CD4-positive, alpha-beta T cell treated with Interleukin-21 for 1 hour (primary cell): ENCODE results near the gene ABCC1.
"Not testable (repeated sequence)": the region's sequence is repeated elsewhere in the genome, so short reads cannot be mapped to it uniquely, and the experiment has no call there.

Experiments used
- DNase-seq: peaks from one replicate; pipeline ENCODE4 v3.0.0-alpha.2; 2020

The ABCC1 gene

DNA sequence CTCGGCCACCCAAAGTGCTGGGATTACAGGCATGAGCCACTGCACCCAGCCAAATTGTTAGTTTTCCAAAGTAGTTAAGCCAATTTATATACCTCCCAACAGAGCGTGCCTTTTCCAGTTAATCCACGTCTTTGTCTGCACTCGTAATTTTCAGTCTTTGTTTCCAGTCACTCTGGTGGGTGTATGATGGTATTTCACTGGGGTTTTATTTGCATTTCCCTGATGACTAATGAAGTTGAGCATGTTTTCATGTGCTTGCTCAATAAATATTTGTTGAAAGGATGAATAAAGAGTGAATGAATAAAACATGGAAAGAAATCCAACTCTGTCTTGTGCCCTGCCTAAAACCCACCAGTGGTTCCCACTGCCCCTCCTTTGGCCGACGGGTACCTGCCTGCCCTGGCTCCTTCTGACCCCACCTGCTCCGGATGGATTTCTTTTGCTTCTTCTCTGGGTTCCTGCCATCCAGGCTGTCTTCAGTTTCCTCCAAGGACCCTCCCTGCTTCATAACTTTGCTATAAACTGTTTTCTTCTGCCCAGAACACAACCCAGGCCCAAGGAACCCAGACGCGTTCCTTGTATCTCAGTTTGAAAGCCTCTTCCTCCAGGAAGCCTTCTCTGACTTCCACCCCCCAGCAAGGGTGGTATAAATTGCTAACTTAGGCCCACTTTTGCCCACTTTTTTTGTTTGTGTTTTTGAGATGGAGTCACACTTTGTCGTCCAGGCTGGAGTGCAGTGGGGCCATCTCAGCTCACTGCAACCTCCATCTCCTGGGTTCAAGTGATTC is 3.0 kb upstream of the ABCC1 start:
- DNase-seq: no peak

DNA sequence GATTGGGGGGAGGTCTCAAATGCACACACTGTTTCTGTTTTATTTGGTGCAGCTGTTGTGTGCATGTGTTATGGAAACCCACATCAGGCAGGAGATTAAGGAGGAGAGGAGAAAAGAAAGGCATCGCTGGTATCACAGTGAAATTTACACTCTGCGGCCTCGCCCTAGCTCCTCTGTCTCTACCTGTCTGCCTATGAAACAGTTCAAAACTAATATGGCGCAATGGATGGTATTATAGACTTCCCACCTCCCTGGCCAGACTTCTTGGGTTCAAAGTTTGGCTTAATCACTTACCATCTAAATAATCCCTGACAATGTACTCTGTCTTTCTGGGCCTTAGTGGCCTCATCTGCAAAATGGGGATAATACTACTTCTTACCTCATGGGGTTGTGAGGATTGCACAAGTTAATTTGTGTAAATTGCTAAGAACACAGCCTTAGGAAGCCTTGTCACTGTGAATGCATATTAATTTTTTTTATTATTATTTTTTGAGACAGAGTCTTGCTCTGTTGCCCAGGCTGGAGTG is 1.4 kb upstream of the ABCC1 start:
- no peak for DNase-seq

DNA sequence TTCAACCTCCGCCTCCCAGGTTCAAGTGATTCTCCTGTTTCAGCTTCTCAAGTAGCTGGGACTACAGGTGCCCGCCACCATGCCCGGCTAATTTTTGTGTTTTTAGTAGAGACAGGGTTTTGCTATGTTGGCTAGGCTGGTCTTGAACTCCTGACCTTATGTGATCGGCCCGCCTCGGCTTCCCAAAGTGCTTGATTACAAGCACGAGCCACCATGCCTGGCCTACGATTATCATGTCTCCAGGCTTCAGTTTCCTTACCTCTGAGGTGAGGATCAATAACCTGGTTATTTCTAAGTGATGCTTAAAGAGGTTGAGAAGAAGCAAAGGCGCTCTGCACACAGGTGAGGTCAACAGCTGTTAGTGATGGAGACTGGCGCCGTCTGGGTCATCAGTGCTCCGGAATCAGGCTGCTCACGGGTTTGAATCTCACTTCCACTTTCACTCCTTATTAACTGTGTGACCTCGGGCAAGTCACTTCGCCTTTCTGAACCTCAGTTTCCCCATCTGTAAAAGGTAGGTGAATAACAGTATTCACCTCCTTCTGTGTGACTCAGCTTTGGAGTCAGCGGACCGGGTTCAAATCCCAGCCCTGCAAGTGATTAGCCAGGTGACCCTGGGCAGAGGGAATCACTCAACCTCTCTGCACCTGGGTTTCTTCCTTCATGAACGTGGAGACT is 745 bp upstream of the ABCC1 start:
- DNase-seq: no peak

DNA sequence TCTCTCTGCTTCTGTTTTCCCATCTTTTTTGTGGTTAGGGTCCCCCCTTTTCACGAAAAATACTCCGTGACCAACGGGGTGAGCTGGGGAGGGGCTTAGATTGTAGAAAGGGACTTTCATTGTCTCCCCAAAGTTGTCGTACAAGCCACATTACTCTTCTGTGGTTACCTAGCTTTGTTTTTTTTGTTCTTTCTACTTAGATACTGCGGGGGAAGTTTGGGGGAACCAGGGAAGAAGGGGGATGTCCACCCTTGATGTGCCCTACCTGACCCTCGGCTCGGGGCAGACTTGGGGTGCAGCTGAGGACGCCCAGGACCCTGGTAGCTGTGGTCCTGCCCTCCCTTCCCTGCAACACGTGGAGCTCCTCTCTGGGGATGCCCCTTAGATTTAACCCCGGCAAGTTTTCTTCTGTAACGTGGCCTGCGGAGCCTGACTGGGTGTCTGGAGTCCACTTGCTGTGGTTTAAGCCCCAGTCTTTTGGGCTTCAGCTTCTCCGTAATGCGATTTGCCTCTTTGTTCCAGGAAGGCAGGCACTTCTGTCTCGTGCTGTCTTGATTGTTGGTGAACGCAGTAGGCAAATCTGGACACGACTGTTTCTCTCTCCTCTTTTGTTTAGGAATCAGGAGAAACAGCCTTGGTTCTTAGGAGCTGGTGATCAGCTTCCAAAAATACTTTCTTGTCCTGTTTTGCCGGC is 892 bp downstream of the ABCC1 start:
- peak; percentile 67 for DNase-seq

DNA sequence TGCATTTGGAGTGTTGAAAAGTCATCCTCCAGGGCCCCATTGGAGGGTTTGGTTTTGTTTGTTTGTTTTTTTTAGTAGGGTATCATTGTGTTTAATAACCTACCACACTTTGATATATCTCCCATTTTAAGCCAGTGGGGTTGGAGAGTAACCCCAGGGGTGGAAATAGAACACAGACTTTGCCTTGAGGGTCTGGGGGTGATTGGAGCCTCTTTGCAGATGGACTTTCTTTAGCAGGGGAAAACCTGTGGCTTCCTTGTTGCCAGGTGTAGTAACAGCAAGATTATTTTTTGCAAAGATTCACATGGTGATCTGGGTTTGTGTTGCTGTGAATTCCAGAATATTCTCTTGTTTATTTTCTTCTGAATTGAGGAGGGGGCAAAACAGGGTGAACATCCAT is 1.5 kb downstream of the ABCC1 start:
- no peak for DNase-seq

DNA sequence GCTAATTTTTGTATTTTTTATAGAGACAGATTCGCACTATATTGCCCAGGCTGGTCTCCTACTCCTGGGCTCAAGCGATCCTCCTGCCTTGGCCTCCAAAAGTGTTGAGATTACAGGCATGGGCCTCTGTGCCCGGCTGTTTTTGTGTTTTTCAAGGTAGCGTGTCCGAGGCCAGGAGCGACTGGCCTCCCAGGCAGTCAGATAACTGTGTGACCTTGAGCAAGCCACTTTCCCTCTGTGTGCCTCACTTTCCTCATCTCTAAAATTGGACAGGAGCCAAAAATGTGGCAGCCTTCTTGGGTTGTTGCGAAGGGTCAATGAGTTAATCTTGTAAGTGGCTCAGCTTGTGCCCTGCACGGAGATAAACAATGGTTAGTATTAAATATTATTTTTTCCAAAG is 2.4 kb downstream of the ABCC1 start:
- no peak for DNase-seq

DNA sequence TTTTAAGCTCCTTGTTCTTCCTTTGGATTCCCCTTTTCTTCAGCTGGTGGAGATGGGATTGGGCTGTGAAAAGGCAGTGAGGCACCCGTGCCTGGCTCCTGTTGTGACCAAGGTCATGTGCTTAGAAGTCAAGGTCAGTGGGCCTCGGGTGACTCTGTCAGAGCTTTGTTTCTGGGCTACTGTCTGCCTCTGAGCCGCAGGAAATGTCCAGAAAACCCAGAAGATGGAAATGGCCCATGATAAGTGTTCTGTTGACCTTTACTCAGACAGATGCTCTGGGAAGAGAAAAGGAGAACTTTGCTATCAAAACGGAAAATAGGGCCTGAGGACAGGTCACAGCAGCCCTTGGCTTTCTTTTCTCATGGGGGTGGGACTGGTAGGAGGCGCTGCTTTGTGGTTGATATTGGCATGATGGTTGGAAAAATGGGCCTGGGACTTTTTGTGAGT is 2.9 kb downstream of the ABCC1 start:
- peak; percentile 39 for DNase-seq

DNA sequence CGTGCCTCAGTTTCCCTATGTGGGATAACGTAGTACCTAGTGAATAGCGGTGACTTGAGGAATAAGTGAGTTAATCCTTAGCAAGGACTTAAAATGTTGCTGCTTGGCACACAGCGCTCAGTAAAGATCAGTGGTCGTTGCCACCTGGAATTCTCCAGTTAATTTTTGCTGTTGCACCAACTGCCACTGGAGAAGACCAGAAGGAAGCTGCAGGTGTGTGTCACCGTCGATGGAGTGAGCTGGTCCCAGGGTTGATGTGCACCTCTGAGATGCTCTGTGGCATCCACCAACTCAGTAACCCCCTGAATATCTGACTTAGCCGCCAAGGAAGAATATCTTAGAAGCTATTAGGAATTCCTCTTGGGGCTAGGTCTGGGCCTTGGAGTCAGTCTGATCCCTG is 4.1 kb downstream of the ABCC1 start:
- no peak for DNase-seq

DNA sequence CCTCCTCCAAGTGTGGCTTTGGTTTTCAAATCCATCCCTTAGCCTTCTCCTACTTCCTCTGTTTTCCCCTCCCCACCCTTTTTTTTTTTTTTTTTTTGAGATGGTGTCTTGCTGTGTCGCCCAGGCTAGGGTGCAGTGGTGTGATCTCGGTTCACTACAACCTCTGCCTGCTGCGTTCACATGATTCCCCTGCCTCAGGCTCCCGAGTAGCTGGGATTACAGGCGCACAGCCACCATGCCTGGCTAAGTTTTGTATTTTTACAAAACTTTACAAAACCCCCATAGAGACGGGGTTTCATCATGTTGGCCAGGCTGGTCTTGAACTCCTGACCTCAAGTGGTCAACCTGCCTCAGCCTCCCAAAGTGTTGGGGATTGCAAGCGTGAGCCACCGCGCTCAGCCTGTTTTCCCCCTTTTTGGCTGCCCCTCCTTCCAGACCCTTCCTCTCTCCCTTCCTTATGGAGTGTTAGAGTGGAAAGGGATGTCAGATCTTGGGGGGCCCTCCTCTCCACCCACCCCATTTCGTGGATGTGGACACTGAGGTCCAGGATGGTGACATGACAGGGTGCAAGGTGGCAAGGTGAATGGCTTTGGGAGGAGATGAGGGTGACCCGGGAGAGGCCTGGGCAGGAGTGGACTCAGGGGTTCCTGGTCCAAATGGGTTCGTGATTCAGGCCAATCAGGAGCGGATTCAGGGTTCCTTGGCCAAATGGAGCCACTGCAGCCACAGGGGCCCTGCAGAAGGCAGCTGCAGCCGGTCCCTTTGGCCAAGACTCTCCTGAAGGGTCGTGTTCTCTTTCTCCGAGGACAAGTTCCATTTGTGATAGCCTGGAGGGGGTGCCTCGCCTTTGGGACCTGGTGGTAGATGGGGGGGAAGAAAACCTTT is 4.8 kb downstream of the ABCC1 start:
- DNase-seq: no peak

DNA sequence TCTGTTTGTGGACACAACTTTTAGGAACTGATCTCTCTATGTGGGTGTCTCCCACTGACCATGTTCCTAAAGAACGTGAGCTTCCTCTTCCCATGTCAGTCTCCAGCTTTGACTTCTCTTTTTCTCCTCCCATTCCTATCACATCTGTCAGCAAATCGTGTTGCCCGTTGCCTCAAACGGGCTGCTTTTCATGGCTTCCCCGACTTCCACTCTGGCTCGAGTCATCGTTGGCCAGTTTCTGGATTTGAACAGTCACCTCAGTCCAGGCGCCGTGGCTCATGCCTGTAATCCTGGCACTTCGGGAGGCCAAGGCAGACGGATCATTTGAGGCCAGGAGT is 5.4 kb downstream of the ABCC1 start:
- no peak for DNase-seq

DNA sequence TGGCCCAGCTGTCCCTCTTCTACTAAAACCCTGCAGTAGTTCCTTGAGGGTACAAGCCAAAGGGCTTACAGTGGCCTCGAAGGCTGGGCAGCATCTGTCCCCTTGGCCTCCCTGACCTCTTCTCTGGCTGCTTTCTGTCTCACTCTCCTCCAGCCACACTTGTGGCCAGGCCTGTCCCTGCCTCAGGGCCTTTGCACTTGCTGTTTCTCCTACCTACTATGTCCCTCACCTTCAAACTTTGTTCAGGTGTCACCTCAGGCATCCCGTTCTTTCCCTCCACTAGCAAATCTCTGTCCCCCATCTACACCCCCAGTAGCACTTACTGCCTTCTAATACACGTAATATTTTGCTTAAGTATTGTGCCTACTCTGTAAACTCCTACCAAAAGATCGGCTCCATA is 6.0 kb downstream of the ABCC1 start:
- DNase-seq: no peak

DNA sequence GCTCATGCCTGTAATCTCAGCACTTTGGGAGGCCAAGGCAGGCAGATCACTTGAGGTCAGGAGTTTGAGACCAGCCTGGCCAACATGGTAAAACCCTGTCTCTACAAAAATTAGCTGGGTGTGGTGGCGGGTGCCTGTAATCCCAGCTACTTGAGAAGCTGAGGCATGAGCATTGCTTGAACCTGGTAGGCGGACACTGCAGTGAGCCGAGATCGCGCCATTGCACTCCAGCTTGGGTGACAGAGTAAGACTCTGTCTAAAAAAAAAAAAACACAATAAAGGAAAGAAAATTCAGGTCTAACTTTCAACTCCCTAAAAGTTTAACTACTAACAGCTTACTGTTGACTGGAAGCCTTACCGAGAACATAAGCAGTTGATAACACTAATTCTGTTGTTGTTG is 6.7 kb downstream of the ABCC1 start:
- DNase-seq: not testable (repeated sequence)

DNA sequence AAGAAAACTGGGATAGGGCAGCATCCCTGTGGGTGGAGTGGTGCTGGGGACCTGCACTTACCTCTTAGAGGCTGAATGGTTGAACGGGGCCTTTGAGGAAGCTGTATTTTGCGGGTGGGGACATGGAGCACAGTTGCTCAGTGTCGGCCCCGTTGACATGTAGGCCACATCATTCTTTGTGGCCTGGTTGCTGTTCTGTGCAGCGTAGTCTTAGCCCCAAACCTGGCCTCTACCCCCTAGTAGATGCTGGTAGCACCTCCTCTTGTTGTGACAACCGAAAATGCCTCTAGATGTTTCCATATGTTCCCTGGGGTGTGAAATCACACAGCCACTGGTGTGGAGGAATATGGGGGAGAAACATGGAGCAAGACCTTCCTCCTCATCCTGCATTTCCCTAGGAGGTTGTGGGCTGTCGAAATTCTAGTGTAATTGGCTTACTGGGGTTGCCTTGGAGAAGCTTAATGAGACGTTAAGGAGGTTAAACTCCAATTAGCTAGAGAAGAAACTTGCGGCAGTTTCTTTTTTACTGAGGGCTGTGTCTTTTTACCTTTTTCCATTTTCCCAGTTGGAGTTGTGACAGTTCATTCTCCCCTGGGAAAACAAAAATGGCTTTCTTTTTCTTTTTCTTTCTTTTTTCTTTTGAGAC is 9.4 kb downstream of the ABCC1 start:
- no peak for DNase-seq

DNA sequence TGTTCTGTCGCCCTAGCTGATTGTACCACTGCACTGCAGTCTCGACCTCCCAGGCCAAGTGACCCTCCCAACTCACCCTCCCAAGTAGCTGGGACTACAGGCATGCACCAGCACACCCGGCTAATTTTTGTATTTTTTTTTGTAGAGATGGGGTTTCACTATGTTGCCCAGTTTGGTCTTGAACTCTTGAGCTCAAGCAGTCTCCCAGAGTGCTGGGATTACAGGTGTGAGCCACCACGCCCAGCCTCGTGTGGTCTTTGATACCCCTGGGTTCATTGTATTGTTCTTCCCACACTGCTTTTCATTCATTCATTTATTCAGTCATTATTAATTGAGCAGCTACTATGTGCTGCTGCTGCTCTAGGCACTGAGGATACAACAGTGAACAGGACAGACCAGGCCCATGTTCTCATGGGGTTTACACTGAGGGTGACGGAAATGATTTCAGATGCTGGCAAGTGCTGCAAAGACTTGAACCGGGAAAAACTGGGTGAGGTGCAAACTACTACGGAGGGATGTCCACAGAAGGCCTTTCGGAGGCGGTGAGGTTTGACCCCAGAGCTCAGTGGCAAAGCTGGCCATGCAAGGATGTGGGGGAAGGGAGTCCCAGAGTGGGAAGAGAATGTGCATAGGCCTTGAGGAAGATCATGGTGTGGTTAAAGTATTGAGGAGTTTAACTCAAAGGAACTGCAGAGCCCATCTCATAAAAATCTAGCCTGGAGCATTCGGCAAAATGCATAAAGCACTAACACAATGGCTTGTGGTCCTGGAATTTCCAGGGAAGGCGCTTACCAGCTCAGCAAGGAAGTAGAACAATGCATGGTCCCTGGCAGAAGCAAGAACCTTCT is 10.9 kb downstream of the ABCC1 start:
- DNase-seq: no peak

DNA sequence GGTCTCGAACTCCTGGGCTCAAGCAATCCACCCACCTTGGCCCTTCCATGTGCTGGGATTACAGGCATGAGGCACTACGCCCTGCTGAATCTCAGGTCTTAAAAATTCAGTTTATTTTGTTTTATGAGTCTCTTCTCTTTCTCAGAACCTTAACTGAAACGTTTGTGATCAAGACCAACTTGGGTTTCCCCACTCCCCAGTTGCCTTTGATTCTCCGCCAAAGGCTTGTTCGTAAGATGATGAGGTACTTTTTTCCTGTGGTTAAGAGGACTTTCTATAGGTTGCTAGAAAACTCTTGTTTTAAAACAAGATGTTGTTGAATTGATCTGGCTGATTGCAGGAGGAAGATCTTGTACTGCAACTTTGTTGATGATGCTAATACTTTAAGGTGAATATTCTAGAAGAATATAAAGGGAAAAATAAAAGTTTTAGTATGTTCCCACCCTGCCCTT is 11.7 kb downstream of the ABCC1 start:
- peak; percentile 90 for DNase-seq

DNA sequence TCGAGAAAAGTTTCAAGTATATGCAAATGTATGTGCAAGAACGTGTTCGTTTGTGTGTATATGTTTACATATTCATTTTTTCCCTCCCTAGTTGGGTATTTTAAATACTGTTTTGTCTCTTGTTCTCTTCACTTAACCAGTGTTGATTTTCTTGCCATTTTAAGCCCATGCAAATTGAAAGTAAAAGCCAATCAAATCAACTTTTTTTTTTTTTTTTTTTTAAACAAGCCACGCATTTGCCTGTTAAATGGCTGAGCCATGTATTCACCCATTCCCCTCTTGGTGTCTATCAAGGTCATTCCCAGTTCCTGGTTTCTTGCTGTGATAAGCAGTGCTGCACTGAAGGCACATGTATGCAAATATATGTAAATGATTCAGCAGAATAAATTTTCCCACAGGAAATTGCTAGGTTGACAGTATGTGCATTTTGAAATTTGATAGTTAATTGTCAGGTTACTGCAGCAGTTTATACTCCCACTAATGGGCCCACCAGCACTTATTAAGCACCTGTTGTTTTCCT is 12.2 kb downstream of the ABCC1 start:
- DNase-seq: peak; percentile 56

DNA sequence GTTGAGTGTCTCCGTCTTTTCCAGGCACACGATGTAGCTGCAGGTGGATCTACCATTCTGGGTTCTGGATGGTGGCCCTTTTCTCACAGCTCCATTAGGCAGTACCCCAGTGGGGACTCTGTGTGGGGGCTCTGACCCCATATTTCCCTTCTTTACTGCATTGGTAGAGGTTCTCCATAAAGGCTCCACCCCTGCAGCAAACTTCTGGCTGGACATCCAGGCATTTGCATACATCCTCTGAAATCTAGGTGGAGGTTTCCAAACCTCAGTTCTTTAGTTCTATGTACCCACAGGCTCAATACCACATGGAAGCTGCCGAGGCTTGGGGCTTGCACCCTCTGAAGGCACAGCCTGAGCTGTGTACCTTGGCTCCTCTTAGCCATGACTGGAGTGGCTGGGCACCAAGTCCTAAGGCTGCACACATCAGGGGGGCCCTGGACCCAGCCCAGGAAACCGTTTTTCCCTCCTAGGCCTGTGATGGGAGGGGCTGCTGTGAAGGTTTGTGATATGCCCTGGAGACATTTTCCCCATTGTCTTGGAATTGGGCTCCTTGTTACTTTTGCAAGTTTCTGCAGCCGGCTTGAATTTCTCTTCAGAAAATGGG is 14.0 kb downstream of the ABCC1 start:
- no peak for DNase-seq

DNA sequence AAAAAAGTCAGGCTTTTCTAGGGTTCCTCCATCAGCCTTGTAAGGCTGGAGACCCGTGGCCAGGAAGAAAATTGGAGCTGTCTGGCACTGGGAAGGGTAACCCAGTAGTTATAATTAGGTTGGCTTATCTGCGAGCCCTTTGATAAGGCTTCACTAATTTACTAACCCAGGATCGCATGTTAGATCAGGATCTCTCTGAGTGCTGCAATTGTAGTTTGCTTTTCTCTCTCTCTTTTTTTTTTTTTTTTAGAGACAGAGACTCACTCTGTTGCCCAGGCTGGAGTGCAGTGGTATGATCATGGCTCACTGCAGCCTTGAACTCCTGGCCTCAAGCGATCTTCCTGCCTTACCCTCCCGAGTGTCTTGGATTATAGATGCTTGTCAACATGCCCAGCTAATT is 17.0 kb downstream of the ABCC1 start:
- DNase-seq: no peak

DNA sequence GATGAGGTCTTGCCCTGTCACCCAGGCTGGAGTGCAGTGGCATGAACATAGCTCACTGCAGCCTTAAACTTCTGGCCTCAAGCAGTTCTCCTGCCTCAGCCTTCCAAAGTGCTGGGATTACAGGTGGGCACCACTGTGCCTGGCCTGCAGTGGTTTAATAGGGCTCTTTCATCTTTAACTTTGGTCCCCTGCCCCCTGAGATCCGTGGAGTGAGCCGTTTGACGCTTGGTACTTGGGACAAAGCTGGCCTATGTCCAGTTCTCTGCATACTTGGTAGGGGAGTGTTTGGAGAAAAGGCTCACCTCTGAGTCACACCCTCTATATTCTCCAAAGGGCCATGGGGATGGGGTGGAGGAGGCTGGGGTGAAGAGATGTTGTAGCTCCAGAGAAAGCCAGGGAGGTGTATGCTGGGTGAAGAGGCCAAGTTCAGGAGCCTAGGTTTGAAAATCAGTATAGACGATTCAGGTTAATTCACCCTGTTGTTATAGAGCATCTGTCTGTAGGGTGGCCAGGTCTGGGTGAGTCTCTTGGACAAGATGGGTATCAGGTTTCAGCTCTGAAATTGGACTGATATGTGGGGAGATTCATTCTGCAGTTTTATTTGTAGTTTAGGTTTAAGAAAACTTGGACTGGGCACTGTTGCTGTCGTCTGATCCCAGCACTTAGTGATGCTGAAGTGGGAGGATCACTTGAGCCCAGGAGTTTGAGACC is 17.6 kb downstream of the ABCC1 start:
- DNase-seq: no peak
